Eye (tissue), 1 donor: ENCODE results near the gene SERTAD4.

Experiments used
- DNase-seq: peaks from one replicate; pipeline ENCODE4 v3.0.0-alpha.2; 2015

SERTAD4 gene

GRCh38 chr1:210233495-210234328, 1.1 kb downstream of the SERTAD4 start:
- DNase-seq: peak; percentile 78

- DNase-seq: no peak
Measured at GRCh38 chr1:210234329-210234757, 1.7 kb downstream of the SERTAD4 start.

- DNase-seq: no peak
Measured at GRCh38 chr1:210235363-210236053, 2.9 kb downstream of the SERTAD4 start.

GRCh38 chr1:210236386-210236839, 3.8 kb downstream of the SERTAD4 start:
- DNase-seq: no peak

GRCh38 chr1:210236840-210237409, 4.3 kb downstream of the SERTAD4 start:
- peak; percentile 87 for DNase-seq

GRCh38 chr1:210237479-210237878, 4.9 kb downstream of the SERTAD4 start:
- DNase-seq: no peak

GRCh38 chr1:210237981-210238380, 5.4 kb downstream of the SERTAD4 start:
- DNase-seq: no peak

- DNase-seq: peak; percentile 61
Measured at GRCh38 chr1:210239349-210240111, 6.9 kb downstream of the SERTAD4 start.

GRCh38 chr1:210241121-210241520, 8.5 kb downstream of the SERTAD4 start:
- DNase-seq: no peak

GRCh38 chr1:210244746-210245367, 12.3 kb downstream of the SERTAD4 start:
- DNase-seq: no peak

GRCh38 chr1:210246447-210246846, 13.9 kb downstream of the SERTAD4 start:
- no peak for DNase-seq

- DNase-seq: no peak
Measured at GRCh38 chr1:210248341-210248740, 15.7 kb downstream of the SERTAD4 start.

- DNase-seq: peak; percentile 78
Measured at GRCh38 chr1:210250665-210250997, 18.0 kb downstream of the SERTAD4 start.

- peak; percentile 91 for DNase-seq
Measured at GRCh38 chr1:210250998-210251679, 18.5 kb downstream of the SERTAD4 start.

GRCh38 chr1:210251680-210252490, 19.3 kb downstream of the SERTAD4 start:
- DNase-seq: peak; percentile 75

GRCh38 chr1:210252621-210253051, 20.0 kb downstream of the SERTAD4 start:
- peak; percentile 76 for DNase-seq

GRCh38 chr1:210254298-210254697, 21.7 kb downstream of the SERTAD4 start:
- DNase-seq: no peak

GRCh38 chr1:210257698-210258529, 25.3 kb downstream of the SERTAD4 start:
- DNase-seq: no peak

GRCh38 chr1:210259561-210259960, 27.0 kb downstream of the SERTAD4 start:
- peak; percentile 60 for DNase-seq

GRCh38 chr1:210260096-210260495, 27.5 kb downstream of the SERTAD4 start:
- no peak for DNase-seq
